Subcutaneous adipose tissue (tissue), 4 donors: ENCODE results near the gene APIP. TPM values are rescaled to one million over a fixed set of nuclear protein-coding genes. Genes with fewer than 3 reads are reported as not detected.

Experiments used
- CTCF ChIP-seq: fragments of 450-650 bp; IDR thresholded peaks from one replicate; pipeline ENCODE4 v1.5.1; 2016; ENCODE audit warnings: low read depth, mild to moderate bottlenecking, control low read depth, antibody characterized with exemption, moderate library complexity
- total RNA-seq, 4 donors: library from RNA; depleted of rRNA; stranded (reverse); fragments of >200 nt; gene quantifications; one replicate each; pipeline ENCODE4 v1.1.0, GENCODE V29; 2016

The APIP gene
- total RNA-seq, 4 donors from 2014 or later = 36.9 to 62.8 (median 50.7) TPM

- no peak for TF ChIP-seq CTCF
These were observed 41.0 kb upstream of the APIP start for GRCh38 chr11:34957206-34957605.

- no peak for TF ChIP-seq CTCF
These were observed 37.8 kb upstream of the APIP start for GRCh38 chr11:34953955-34954354.

- no peak for TF ChIP-seq CTCF
These were observed 32.5 kb upstream of the APIP start for GRCh38 chr11:34948696-34949095.

GRCh38 chr11:34944692-34945091 lies 28.5 kb upstream of the APIP start:
- no peak for TF ChIP-seq CTCF

GRCh38 chr11:34941688-34942087 lies 25.5 kb upstream of the APIP start:
- no peak for TF ChIP-seq CTCF

- no peak for TF ChIP-seq CTCF
These were observed 24.0 kb upstream of the APIP start for GRCh38 chr11:34940026-34940677.

- no peak for TF ChIP-seq CTCF
These were observed 22.4 kb upstream of the APIP start for GRCh38 chr11:34938611-34939010.
